Spleen (tissue), 11 donors: ENCODE measurements around the gene TMEM63B. TPM values are rescaled to one million over a fixed set of nuclear protein-coding genes. Genes with fewer than 3 reads are reported as not detected.
A peak's percentile ranks its signal among the peaks of the same experiment; 100 is the strongest.

Source experiments
- DNase-seq: peaks from one replicate; pipeline ENCODE4 v3.0.0-alpha.2; 2020
- H3K27ac ChIP-seq, 8 donors: fragments of 200-600 bp; sonication (generic) in 7 of 8; 1 replicate in 4 of 8; 2 replicates in 4 of 8; pipeline versions ENCODE4 v1.5.0 to v1.8.0; 2016 to 2021; ENCODE audit warnings: inconsistent platforms in 4 of 8, mild to moderate bottlenecking in 4 of 8, moderate library complexity in 1 of 8
- H3K27me3 ChIP-seq, 7 donors: fragments of 200-600 bp; sonication (generic) in 6 of 7; replicated peaks in 1 of 7; 1 replicate in 4 of 7; 2 replicates in 3 of 7; pipeline versions ENCODE4 v1.5.0 to v1.8.0; 2016 to 2021; ENCODE audit warnings: inconsistent platforms in 3 of 7, mild to moderate bottlenecking in 1 of 7
- H3K36me3 ChIP-seq, 6 donors: fragments of 200-600 bp; sonication (generic) in 5 of 6; 1 replicate in 4 of 6; 2 replicates in 2 of 6; pipeline versions ENCODE4 v1.5.0 to v1.8.0; 2016 to 2021; ENCODE audit warnings: inconsistent platforms in 2 of 6
- H3K4me1 ChIP-seq, 6 donors: fragments of 200-600 bp; sonication (generic) in 5 of 6; 1 replicate in 3 of 6; 2 replicates in 3 of 6; pipeline versions ENCODE4 v1.5.0 to v1.8.0; 2016 to 2021; ENCODE audit warnings: inconsistent platforms in 3 of 6
- H3K4me3 ChIP-seq, 8 donors: fragments of 200-600 bp; sonication (generic) in 7 of 8; 1 replicate in 4 of 8; 2 replicates in 4 of 8; pipeline versions ENCODE4 v1.5.0 to v1.8.0; 2016 to 2021; ENCODE audit warnings: inconsistent platforms in 4 of 8, mild to moderate bottlenecking in 4 of 8, moderate library complexity in 2 of 8
- H3K9me3 ChIP-seq, 8 donors: fragments of 200-600 bp; sonication (generic) in 7 of 8; 1 replicate in 4 of 8; 2 replicates in 4 of 8; pipeline versions ENCODE4 v1.5.0 to v1.8.0; 2016 to 2021; ENCODE audit warnings: inconsistent platforms in 4 of 8
- CTCF ChIP-seq, 11 experiments: fragments of 200-600 bp in 7 of 11; fragments of 450-650 bp in 4 of 11; sonication (generic) in 4 of 11; IDR thresholded peaks in 8 of 11; conservative IDR thresholded peaks in 3 of 11; 1 replicate in 7 of 11; 2 replicates in 4 of 11; pipeline versions ENCODE4 v1.4.0 to v1.8.0; 2016 to 2021; ENCODE audit warnings: antibody characterized with exemption in 11 of 11, inconsistent platforms in 4 of 11, mild to moderate bottlenecking in 1 of 11
- POLR2A ChIP-seq, 3 donors: fragments of 450-650 bp; IDR thresholded peaks; one replicate each; pipeline ENCODE4 v1.5.1; 2017; ENCODE audit warnings: antibody characterized with exemption in 3 of 3, mild to moderate bottlenecking in 1 of 3
- POLR2AphosphoS5 ChIP-seq, 3 donors: sonication (generic); formaldehyde crosslinking; IDR thresholded peaks; one replicate each; pipeline ENCODE4 v1.5.1; 2017; ENCODE audit warnings: antibody characterized with exemption in 3 of 3
- WGBS, 5 donors: extraction: QIAGEN DNeasy Blood & Tissue Kit in 3 of 5; methylation state at CpG; one replicate each; pipeline versions ENCODE4 v1.1.5 to v1.1.7; 2013 to 2018; 5-methylcytosine and 5-hydroxymethylcytosine counted together
- intact Hi-C: fragments of 100-400 bp; cut with DNase I; formaldehyde crosslinking; loops from one replicate; pipeline ENCODE4 v1.15.0; 2023; ENCODE audit warnings: low total_unique reads
- polyA plus RNA-seq, 3 donors: library from polyadenylated mRNA; stranded (reverse); fragments of 200-250 nt; gene quantifications; one replicate each; pipeline ENCODE4 v1.2.1, GENCODE V29; 2013
- total RNA-seq, 7 donors: library from RNA; depleted of rRNA in 3 of 7; stranded (reverse); fragments of >200 nt in 3 of 7; fragmentation: NEBNext Ultra II Directional in 4 of 7; extraction: Animal tissue kit (Norgen Biotek cat#: 25700) in 4 of 7; gene quantifications; one replicate each; pipeline versions ENCODE4 v1.1.0 to v1.2.1, GENCODE V29; 2016 to 2021
- donor health status: healthy with polysubstance abuse.
- donor health status: DM: no; HTN: no; CAD: no; lungs with moderate emphysema.
- donor health status: DM: no; HTN: no; CAD: no.
- donor health status: Bipolar disorder and iron deficiency.
- donor health status: healthy.
- donor health status: DM: no; HTN: no; CAD: no.
- donor health status: DM: yes; HTN: yes; CAD: no.

The TMEM63B gene
- total and polyA plus RNA-seq, 10 donors: 2.8 to 24.8 (median 18.3) TPM

DNA sequence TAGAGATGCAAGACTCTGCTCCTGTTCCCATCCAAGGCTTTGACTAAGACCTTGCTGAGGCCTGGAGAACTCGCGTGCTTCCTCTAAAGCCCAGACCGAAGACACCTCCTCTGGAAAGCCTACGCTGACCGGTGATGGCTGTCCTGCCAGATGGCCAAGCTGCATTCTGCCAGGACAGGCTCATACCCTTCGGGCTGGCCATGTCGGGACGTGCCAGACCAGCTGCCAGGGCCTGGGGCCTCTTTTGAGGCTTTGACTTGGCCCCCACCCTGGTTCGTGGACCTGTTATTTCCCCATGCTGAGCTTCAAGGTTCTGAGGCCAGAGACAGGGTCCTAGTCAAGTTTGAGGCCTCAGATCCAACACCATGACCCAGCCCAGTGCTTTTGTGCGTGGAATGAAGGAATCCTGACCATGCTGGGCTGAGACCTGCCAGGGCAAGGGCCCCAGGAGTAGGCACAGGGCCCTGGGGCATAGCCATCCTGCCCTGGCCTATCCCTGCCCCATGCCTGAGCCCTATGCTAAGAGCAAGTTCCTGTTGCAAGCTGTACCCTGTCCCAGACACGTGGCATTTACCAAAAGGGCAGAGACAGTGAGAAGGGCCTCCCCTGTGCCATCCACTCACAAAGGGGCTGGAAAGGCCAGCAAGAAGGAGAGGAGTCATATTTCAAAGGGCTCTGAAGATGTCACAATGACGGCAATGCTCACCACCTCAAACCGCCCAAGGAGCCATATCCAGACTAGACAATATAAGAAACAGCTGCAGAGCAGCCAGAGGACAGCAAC is 42.9 kb upstream of the TMEM63B start:
- Histone ChIP-seq H3K27ac (no peak overlapping the region), H3K4me3 (no peak overlapping the region), H3K9me3 (no peaks in the 10 kb centered on the region), H3K36me3 (peaks cover 0 to 5% (median 2%) of the 10 kb centered on the region in 6 donors), H3K4me1 (peaks cover 0 to 1% (median 0%) of the 10 kb centered on the region in 6 donors), H3K27me3 (no peaks in the 10 kb centered on the region)
- 71 to 90% (median 89%) methylated on average over 4 to 13 of the region's 13 CpGs for WGBS, 5 donors
- TF ChIP-seq POLR2AphosphoS5 (IDR thresholded peaks at IDR 0.05) (no peak), CTCF (IDR thresholded peaks at IDR 0.05 in 8 of 11, conservative IDR thresholded peaks at IDR 0.05 in 3 of 11) (no peak), POLR2A (IDR thresholded peaks at IDR 0.05) (no peak)
- no peak for DNase-seq
- intact Hi-C loops: no loop called here

DNA sequence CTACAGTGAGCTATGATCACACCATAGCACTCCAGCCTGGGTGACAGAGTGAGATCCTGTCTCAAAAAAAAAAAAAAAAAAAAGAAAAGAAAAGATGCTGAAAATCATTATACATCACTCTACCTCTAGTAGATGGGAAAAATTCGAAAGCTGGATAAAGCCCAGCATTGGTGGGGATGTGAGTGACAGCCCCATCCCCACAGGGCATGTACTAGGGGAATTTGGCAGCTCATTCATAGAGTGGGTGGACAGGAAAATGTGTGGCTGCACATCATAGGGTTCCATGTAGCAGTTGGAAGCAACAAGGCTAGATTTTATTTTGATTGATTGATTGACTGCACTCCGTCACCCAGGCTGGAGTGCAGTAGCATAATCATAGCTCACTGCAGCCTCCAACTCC is 42.1 kb upstream of the TMEM63B start:
- H3K27ac ChIP-seq: no peak overlapping the region
- H3K9me3 ChIP-seq: no peaks in the 10 kb centered on the region
- intact Hi-C loops: no loop called here
- H3K4me1 ChIP-seq: no peaks in the 10 kb centered on the region
- TF ChIP-seq CTCF (IDR thresholded peaks at IDR 0.05 in 8 of 11, conservative IDR thresholded peaks at IDR 0.05 in 3 of 11) (no peak), POLR2AphosphoS5 (IDR thresholded peaks at IDR 0.05) (no peak), POLR2A (IDR thresholded peaks at IDR 0.05) (no peak)
- H3K4me3 ChIP-seq: no peak overlapping the region
- 77 to 88% (median 82%) methylated on average over 2 of the region's 2 CpGs for WGBS, 5 donors
- no peak for DNase-seq
- H3K36me3 ChIP-seq: peaks cover 0 to 8% (median 2%) of the 10 kb centered on the region in 6 donors
- no peaks in the 10 kb centered on the region for H3K27me3 ChIP-seq

- intact Hi-C loops: no loop called here
- H3K36me3 ChIP-seq: peaks cover 0 to 8% (median 2%) of the 10 kb centered on the region in 6 donors
- WGBS, 5 donors: 69 to 89% (median 73%) methylated on average over 4 to 9 of the region's 9 CpGs
- no peaks in the 10 kb centered on the region for H3K4me1 ChIP-seq
- no peak overlapping the region for H3K4me3 ChIP-seq
- no peaks in the 10 kb centered on the region for H3K27me3 ChIP-seq
- no peak for TF ChIP-seq POLR2AphosphoS5 (IDR thresholded peaks at IDR 0.05)
- no peak for TF ChIP-seq POLR2A (IDR thresholded peaks at IDR 0.05)
- TF ChIP-seq CTCF (IDR thresholded peaks at IDR 0.05 in 8 of 11, conservative IDR thresholded peaks at IDR 0.05 in 3 of 11): no peak
- no peaks in the 10 kb centered on the region for H3K9me3 ChIP-seq
- H3K27ac ChIP-seq: no peak overlapping the region
- peak; percentile 61 for DNase-seq
Observed at GRCh38 chr6:44086931-44087574, 40.3 kb upstream of the TMEM63B start.

DNA sequence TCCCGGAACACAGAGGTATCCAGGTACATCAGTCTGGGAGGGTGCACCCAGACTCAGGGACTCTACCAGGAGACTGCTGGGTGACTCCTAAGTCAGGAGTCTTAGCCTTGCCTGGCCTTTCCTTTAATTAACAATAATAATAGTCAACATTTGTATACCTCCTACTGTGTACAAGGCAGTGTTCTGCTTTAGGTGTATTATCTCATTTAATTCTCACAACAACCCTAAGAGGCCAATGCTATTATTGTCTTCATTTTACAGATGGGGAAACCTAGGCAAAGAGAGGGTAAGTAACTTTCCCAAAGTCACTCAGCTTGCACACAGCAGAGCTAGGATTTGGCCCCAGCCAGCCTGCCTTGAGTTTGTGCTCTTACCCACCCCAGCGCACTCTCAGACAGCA is 39.7 kb upstream of the TMEM63B start:
- Histone ChIP-seq H3K27ac (no peak overlapping the region), H3K36me3 (peaks cover 0 to 8% (median 2%) of the 10 kb centered on the region in 6 donors), H3K27me3 (no peaks in the 10 kb centered on the region), H3K4me3 (no peak overlapping the region), H3K9me3 (no peaks in the 10 kb centered on the region), H3K4me1 (no peaks in the 10 kb centered on the region)
- intact Hi-C loops: no loop called here
- DNase-seq: no peak
- 87 to 100% (median 92%) methylated on average over 2 of the region's 2 CpGs for WGBS, 5 donors
- TF ChIP-seq POLR2A (IDR thresholded peaks at IDR 0.05) (no peak), CTCF (IDR thresholded peaks at IDR 0.05 in 8 of 11, conservative IDR thresholded peaks at IDR 0.05 in 3 of 11) (no peak), POLR2AphosphoS5 (IDR thresholded peaks at IDR 0.05) (no peak)
